Omental fat pad (tissue), 4 donors: ENCODE data around the gene DOCK2. TPM values are rescaled to one million over a fixed set of nuclear protein-coding genes. Genes with fewer than 3 reads are reported as not detected.

Experiments used
- ATAC-seq: fragments of 150-250 bp; one replicate; pipeline ENCODE4 v1.9.1; 2016; ENCODE audit warnings: mild to moderate bottlenecking, moderate library complexity; ENCODE audit not compliant: low FRiP score
- DNase-seq: peaks from one replicate; pipeline ENCODE4 v3.0.0-alpha.2; 2019; ENCODE audit warnings: low spot score
- total RNA-seq, 4 donors: library from RNA; depleted of rRNA; stranded (reverse); fragments of >200 nt; gene quantifications; one replicate each; pipeline ENCODE4 v1.1.0, GENCODE V29; 2016
- TF ChIP-seq, protein P1 (sequence below), 3 donors: fragments of 450-650 bp; IDR thresholded peaks; one replicate each; pipeline ENCODE4 v1.5.1; 2016 to 2017; ENCODE audit warnings: antibody characterized with exemption in 3 of 3, mild to moderate bottlenecking in 3 of 3, moderate library complexity in 2 of 3

The DOCK2 gene
- total RNA-seq, 4 donors from 2014 or later, result 28.4 to 55.6 (median 41.3) TPM

DNA sequence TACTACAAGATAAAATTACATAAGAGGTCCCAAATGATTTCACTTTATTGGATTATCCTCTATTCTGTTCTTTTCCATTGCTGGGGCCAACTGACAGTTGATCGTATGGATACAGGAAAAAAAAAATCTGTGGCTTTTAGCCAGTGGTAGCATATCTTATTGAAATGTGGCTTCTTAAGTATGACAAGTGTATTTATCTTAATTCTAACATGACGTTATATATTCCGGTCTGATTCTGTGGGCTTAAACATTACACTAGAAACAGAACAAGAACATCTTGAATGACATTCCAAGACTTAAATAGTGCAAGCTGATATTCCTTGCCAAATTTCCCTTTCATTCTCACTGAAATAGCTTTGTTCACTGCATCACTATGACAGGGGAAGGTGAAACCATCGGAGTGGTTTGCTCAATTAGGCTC, 225.3 kb downstream of the DOCK2 start:
- TF ChIP-seq, protein P1, sequence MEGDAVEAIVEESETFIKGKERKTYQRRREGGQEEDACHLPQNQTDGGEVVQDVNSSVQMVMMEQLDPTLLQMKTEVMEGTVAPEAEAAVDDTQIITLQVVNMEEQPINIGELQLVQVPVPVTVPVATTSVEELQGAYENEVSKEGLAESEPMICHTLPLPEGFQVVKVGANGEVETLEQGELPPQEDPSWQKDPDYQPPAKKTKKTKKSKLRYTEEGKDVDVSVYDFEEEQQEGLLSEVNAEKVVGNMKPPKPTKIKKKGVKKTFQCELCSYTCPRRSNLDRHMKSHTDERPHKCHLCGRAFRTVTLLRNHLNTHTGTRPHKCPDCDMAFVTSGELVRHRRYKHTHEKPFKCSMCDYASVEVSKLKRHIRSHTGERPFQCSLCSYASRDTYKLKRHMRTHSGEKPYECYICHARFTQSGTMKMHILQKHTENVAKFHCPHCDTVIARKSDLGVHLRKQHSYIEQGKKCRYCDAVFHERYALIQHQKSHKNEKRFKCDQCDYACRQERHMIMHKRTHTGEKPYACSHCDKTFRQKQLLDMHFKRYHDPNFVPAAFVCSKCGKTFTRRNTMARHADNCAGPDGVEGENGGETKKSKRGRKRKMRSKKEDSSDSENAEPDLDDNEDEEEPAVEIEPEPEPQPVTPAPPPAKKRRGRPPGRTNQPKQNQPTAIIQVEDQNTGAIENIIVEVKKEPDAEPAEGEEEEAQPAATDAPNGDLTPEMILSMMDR (IDR thresholded peaks at IDR 0.05), result no peak
- ATAC-seq (no peak), DNase-seq (no peak)

DNA sequence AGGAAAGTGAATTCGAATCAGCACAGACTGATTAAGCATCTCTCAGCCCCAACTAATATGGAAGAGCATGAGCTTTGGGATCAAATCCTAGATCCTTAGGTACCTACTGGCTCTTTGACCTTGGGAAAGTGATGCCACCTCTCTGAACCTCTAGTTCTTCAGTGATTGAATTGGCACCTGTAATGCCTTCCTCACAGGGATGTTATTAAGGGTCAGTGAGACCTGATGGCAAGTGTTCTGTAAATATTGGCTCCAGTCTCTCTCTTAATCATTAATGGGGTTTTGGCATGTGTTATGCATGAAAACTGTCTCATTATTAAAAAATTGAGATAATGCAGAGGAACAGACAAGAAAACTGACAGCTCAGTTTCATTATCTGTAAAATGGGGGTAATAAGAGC, 227.4 kb downstream of the DOCK2 start:
- TF ChIP-seq, protein P1 (IDR thresholded peaks at IDR 0.05), result no peak
- ATAC-seq (no peak), DNase-seq (no peak)

DNA sequence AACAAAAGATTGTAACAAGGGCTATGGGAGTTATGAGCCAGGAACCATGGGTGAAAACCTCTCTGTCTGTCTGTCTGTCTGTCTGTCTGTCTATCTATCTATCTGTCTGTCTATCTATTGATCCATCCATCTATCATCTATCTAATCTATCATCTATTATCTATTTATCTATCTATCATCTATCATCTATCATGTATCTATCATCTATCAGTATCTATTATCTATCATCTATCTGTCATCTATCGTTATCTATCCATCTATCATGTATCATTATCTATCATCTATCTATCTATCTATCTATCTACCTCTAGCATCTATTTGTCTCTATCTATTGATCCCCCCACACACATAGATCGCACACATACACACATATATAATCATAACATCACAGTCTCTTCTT, 230.3 kb downstream of the DOCK2 start:
- DNase-seq, result no peak
- TF ChIP-seq, protein P1 (IDR thresholded peaks at IDR 0.05), result no peak
- ATAC-seq, result no peak

DNA sequence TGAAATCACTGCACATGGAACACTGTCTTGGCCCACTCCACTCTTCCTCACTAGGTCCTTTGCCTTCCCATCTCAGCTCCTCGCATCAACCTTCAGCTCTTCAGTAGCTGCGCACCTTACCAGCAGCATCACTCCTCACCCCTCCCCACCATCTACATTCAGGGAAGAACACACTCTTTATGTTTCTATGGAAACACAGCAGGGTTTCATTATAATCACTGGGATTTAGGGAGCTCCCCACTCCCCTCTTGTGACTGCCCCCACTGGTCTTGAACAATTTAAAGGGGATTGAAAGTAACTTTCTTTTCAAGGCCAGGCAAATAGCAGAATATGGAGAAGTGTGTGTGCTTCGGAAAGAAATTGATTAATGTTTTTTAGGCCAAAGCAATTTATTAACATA, 232.0 kb downstream of the DOCK2 start:
- ATAC-seq (no peak), DNase-seq (no peak)
- TF ChIP-seq, protein P1 (IDR thresholded peaks at IDR 0.05), result no peak

DNA sequence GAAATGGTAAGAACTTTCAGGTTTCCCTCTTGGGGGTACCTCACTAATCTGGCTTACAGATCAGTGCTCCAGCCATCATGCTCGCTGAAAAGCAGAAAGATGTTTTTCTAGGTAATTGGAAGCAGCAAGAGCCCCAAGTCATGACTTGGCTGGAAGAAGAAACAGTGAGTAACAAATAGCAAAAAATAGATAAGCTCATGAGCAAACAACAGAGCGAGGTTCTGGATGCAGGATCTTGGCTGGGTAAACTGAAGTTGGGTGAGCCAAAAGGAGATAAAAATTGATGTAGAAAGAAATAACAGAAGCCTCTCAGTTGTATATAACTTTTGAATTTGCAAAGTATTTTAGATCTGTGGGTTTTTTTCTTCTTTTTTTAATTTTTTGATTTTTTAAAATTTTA, 233.1 kb downstream of the DOCK2 start:
- no peak for ATAC-seq
- TF ChIP-seq, protein P1 (IDR thresholded peaks at IDR 0.05), result no peak
- DNase-seq, result no peak

DNA sequence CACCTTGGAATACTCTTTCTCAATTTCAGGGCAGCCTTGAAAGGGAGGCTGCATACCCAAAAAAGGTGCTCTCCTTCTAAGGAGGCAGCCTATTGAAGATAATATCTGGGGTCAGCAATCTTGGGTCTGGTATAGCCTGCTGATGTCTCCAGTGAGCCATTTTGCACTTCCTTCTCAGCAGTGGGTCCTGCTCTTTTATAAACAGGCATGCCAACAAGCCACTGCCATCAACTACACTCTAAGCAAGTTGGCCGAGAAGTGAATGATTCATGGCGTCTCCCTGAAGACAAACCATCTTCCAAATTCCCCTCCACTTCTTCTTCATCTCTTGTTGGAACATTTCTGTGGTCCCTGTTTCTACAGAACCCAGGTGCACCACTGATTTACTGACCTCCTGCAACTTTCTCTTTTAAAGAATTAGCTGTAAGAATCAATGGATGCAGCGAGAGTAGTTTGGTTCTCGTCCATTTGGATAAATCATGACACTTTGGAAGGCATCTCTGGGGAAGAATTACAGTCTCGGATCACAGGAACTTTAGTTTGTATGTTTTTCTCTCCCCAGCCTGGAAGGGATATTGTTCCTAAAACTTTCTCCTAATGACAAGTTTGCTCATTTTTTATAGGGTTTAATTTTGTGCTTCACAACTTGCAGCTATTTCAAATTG, 234.9 kb downstream of the DOCK2 start:
- TF ChIP-seq, protein P1 (IDR thresholded peaks at IDR 0.05), result no peak
- DNase-seq, result no peak
- no peak for ATAC-seq

DNA sequence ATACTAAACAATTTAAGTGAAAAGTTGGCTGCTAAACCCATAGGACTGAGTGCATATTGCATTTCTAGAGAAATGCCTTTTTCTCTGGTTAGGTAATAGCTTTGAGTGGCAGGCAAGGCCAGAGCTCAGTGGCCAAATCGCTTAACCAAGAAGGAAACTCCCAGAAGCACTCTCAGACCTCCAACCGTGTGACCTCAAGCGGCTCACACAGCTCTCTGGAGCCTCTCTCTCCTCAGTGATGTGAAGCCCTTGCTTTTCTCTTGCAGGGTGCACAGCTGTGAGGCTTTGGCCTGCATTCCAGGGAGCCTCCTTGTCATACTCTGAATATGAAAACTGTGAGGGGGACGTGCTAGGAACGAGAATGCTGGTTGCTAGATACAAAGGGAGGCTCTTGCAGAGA, 236.6 kb downstream of the DOCK2 start:
- ATAC-seq (no peak), DNase-seq (no peak)
- TF ChIP-seq, protein P1 (IDR thresholded peaks at IDR 0.05), result no peak
